ENCODE measurements around the gene FOXS1. TPM values are rescaled to one million over a fixed set of nuclear protein-coding genes. Genes with fewer than 3 reads are reported as not detected.

Gene FOXS1
- total RNA-seq, 1 donor from 2014 or later = not detected

DNA sequence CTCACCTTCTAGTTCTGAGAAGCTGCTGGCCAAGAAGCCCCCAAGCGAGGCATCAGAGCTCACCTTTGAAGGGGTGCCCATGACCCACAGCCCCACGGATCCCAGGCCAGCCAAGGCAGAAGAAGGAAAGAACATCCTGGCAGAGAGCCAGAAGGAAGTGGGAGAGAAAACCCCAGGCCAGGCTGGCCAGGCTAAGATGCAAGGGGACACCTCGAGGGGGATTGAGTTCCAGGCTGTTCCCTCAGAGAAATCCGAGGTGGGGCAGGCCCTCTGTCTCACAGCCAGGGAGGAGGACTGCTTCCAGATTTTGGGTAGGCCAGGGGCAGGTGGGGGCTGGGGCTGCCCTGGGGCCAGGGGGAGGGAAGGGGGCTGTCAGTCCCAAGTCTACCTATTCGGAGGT is 24.0 kb downstream of the FOXS1 start:
- POLR2A ChIA-PET = no interaction called here
- H3K36me3 Mint-ChIP-seq (ENCODE audit: low read depth) = no peaks in the 10 kb centered on the region
- no peak for TF ChIP-seq CTCF (IDR thresholded peaks at IDR 0.05)
- DNase-seq (no peak), ATAC-seq (ENCODE audit: low read depth) (no peak)
- no peak overlapping the region for H3K27ac Mint-ChIP-seq
- intact Hi-C loops (cut with micrococcal nuclease) = no loop called here
- peaks cover 4% of the 10 kb centered on the region for H3K4me1 Mint-ChIP-seq
- no peaks in the 10 kb centered on the region for H3K9me3 Mint-ChIP-seq
- CTCF ChIA-PET = interaction anchor here (1.4 to 3.5 kb wide), 2 partner anchors 25 to 211 kb away, joined by 3 to 43 read pairs; partner anchors contain the start of gene FOXS1
- no peaks in the 10 kb centered on the region for H3K27me3 Mint-ChIP-seq
- H3K4me3 Mint-ChIP-seq = no peak overlapping the region

DNA sequence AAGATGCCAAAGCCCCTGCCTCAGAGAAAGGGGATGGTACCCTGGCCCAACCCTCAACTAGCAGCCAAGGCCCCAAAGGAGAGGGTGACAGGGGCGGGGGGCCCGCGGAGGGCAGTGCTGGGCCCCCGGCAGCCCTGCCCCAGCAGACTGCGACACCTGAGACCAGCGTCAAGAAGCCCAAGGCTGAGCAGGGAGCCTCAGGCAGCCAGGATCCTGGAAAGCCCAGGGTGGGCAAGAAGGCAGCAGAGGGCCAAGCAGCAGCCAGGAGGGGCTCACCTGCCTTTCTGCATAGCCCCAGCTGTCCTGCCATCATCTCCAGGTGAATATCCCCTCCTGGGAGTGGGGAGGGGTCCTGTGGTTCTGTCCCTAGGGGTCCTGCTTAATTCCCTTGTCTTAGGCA is 25.2 kb downstream of the FOXS1 start:
- no peak overlapping the region for H3K27ac Mint-ChIP-seq
- H3K36me3 Mint-ChIP-seq (ENCODE audit: low read depth) = no peaks in the 10 kb centered on the region
- intact Hi-C loops (cut with micrococcal nuclease) = no loop called here
- no peak overlapping the region for H3K4me3 Mint-ChIP-seq
- H3K27me3 Mint-ChIP-seq = no peaks in the 10 kb centered on the region
- no peaks in the 10 kb centered on the region for H3K9me3 Mint-ChIP-seq
- peaks cover 4% of the 10 kb centered on the region for H3K4me1 Mint-ChIP-seq
- TF ChIP-seq CTCF (IDR thresholded peaks at IDR 0.05) = no peak
- CTCF ChIA-PET = no interaction called here
- DNase-seq = no peak
- ATAC-seq (ENCODE audit: low read depth) = no peak
- POLR2A ChIA-PET = no interaction called here

DNA sequence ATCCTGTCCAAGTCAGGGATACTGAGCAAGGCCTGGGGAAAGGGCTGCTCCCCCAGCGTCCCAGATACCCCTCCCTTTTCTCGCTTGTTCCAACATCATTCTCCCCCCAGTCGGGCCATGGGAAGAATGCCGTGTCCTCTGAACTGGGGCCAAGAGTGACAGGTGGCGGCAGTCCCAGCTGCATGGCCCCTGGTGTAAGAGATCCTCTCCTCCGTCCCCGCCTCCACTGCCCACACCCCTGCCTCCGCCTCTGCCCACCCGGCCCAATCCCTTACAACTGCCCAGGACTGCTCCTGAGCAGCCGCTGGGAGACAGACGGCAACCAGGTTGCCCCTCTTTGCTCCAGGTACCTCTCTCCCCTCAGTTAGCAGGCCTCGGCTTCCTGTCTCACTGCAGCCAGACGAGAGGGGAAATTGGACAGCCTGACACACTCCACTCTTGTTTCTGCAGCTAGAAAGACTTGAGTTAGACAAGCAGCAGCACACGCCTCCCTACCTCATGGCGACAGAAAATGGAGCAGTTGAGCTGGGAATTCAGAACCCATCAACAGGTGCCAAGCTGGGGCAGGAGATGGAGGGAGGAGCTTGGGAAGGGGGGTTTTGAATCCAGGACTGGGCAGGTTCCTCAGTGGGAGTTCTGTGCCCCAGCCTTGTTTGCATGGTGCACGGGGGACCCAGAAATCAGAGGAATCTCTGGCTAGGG is 26.2 kb downstream of the FOXS1 start, which contains the start of gene MYLK2:
Gene MYLK2, plus strand, starts transcription at position 274 of the 702 bp plus-strand sequence. Its CDS starts 225 bp downstream, at position 499.
- CTCF ChIA-PET = interaction anchor here (0.9 kb wide), 1 partner anchor 27 kb away, joined by 4 read pairs; no protein-coding TSS in a partner anchor
- no peaks in the 10 kb centered on the region for H3K9me3 Mint-ChIP-seq
- H3K4me3 Mint-ChIP-seq = no peak within 1 kb of the TSS
- intact Hi-C loops (cut with micrococcal nuclease) = no loop called here
- H3K36me3 Mint-ChIP-seq (ENCODE audit: low read depth) = no peaks in the 10 kb centered on the region
- H3K4me1 Mint-ChIP-seq = peaks cover 4% of the 10 kb centered on the region
- H3K27ac Mint-ChIP-seq = no peak within 1 kb of the TSS
- DNase-seq (no peak), ATAC-seq (ENCODE audit: low read depth) (no peak)
- no peaks in the 10 kb centered on the region for H3K27me3 Mint-ChIP-seq
- no peak for TF ChIP-seq CTCF (IDR thresholded peaks at IDR 0.05)
- POLR2A ChIA-PET = no interaction called here

- Mint-ChIP-seq H3K9me3 (no peaks in the 10 kb centered on the region), H3K27me3 (no peaks in the 10 kb centered on the region), H3K4me3 (no peak overlapping the region), H3K4me1 (peaks cover 4% of the 10 kb centered on the region), H3K36me3 (ENCODE audit: low read depth) (no peaks in the 10 kb centered on the region), H3K27ac (no peak overlapping the region)
- CTCF ChIA-PET = interaction anchor here (0.9 to 1.1 kb wide), 2 partner anchors 28 to 214 kb away, joined by 3 to 4 read pairs; no protein-coding TSS in a partner anchor
- DNase-seq = no peak
- POLR2A ChIA-PET = no interaction called here
- no peak for ATAC-seq (ENCODE audit: low read depth)
- TF ChIP-seq CTCF (IDR thresholded peaks at IDR 0.05) = no peak
- intact Hi-C loops (cut with micrococcal nuclease) = no loop called here
These were observed 27.0 kb downstream of the FOXS1 start for GRCh38 chr20:31818376-31818908.

DNA sequence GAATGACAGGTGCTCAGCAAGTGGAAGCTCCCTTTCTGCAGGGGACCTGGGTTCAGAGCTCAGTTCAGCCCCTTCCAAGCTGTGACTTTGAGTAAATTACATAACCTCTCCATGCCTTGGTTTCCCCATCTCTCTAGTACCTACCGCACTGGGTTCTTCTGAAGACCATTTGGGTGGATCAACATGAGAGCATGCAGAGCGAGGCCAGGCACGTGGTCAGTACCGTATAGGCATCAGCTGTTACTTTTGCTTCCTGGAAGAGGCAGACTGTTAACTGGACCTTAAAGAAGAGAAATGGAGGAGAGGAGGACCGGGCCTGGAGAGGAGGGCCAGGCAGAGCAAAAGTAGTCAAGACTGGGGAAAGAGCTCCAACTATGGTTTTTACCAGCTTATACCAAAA is 27.9 kb downstream of the FOXS1 start:
- CTCF ChIA-PET = interaction anchor here (0.6 to 1.1 kb wide), 2 partner anchors 215 to 393 kb away, joined by 3 read pairs; no protein-coding TSS in a partner anchor
- Mint-ChIP-seq H3K4me3 (no peak overlapping the region), H3K9me3 (no peaks in the 10 kb centered on the region), H3K4me1 (no peaks in the 10 kb centered on the region), H3K27me3 (no peaks in the 10 kb centered on the region), H3K27ac (no peak overlapping the region), H3K36me3 (ENCODE audit: low read depth) (no peaks in the 10 kb centered on the region)
- ATAC-seq (ENCODE audit: low read depth) (no peak), DNase-seq (no peak)
- TF ChIP-seq CTCF (IDR thresholded peaks at IDR 0.05) = no peak
- intact Hi-C loops (cut with micrococcal nuclease) = no loop called here
- POLR2A ChIA-PET = no interaction called here
